ENCODE data around the gene RWDD2A. TPM values are rescaled to one million over a fixed set of nuclear protein-coding genes. Genes with fewer than 3 reads are reported as not detected.

Gene RWDD2A
- total and polyA plus RNA-seq, 2 of the 4 experiments (the other 2 are of a cell fraction) = 3.9 to 4.1 TPM

DNA sequence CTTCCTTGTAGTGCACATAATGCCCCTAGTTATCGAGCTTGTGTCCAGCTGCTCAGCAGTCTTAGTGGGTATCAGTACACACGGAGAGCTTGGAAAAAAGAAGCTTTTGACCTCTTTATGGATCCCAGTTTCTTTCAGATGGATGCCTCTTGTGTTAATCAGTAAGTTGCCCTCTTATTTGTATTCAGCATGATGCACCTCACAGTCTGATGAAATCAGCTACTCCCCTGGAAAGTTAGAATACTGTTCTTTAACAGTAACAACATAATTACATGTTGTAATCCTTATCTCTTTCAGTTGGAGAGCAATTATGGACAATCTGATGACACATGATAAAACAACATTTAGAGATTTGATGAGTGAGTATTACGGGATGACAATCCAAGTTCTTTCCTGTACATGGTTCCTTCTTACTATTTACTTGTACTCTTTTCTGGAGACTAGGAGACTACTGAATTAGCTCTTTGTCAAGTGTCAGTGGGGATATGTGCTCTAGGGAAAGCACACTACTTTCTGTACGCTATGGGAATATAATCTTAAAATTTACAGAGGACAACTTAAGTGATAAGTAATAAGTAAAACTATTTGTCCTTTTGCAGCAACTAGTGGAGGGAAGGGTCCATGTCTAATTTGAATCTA is 39.2 kb upstream of the RWDD2A start:
- Histone ChIP-seq H3K4me3 (ENCODE audit: insufficient read depth, low read depth, low read length) (no peak overlapping the region), H2BK5ac (ENCODE audit: low read depth, low read length, poor library complexity, severe bottlenecking) (no peak overlapping the region), H3K27me3 (ENCODE audit: control insufficient read depth, insufficient read depth, low read length) (no peaks in the 10 kb centered on the region), H4K20me1 (ENCODE audit: insufficient read depth, low read length) (no peaks in the 10 kb centered on the region), H3K79me1 (ENCODE audit: low read depth in 1 of 2, low read length in 2 of 2) (no peaks in the 10 kb centered on the region), H2BK20ac (ENCODE audit: low read depth, low read length) (no peak overlapping the region), H3K4me1 (ENCODE audit: control insufficient read depth, insufficient read depth, low read length) (no peaks in the 10 kb centered on the region), H3K14ac (replicated peaks; ENCODE audit: low read depth, low read length) (0 out of 2 replicates have a peak overlapping the region, but pooled peaks have one; percentile 25), H3K18ac (ENCODE audit: low read depth, low read length) (no peak overlapping the region), H3K27ac (ENCODE audit: insufficient read depth, low read length) (no peak overlapping the region), H2BK120ac (ENCODE audit: low read depth, low read length) (no peak overlapping the region), H3K9me3 (ENCODE audit: control insufficient read depth, insufficient read depth, low read length) (no peaks in the 10 kb centered on the region), H4K5ac (ENCODE audit: low read depth, low read length) (no peak overlapping the region), H3K36me3 (ENCODE audit: control insufficient read depth, insufficient read depth, low read length) (peaks cover 5% of the 10 kb centered on the region), H3K4me2 (ENCODE audit: low read depth, low read length) (no peak overlapping the region), H4K91ac (ENCODE audit: insufficient read depth, low read depth, low read length) (no peak overlapping the region), H3K23ac (ENCODE audit: low read depth, low read length) (no peak overlapping the region), H3K9ac (ENCODE audit: low read depth, low read length) (no peak overlapping the region), H3K56ac (ENCODE audit: extremely low read depth, insufficient read depth, low read length) (no peak overlapping the region), H4K8ac (ENCODE audit: low read depth in 2 of 2, low read length in 2 of 2) (no peak overlapping the region; a peak in 1 of 4 replicates), H2BK15ac (ENCODE audit: low read depth, low read length) (no peak overlapping the region), H2AK5ac (ENCODE audit: low read depth, low read length) (no peak overlapping the region), H3K4ac (ENCODE audit: low read depth, low read length) (no peak overlapping the region), H2AK9ac (replicated peaks; ENCODE audit: low read depth, low read length, poor library complexity) (no peak overlapping the region), H2AFZ (replicated peaks; ENCODE audit: low read length, poor library complexity) (no peak overlapping the region), H3K9me1 (ENCODE audit: insufficient read depth, low read length) (0 out of 2 replicates have a peak, but pooled peaks cover 4% of the 10 kb centered on the region)
- DNase-seq = peak; percentile 53
- dilution Hi-C loops (cut with HindIII; ENCODE audit: low sequenced_read_pairs, unreplicated experiment) = no loop called here
- ChIA-PET CTCF (no interaction called here), POLR2A (ENCODE audit: unreplicated experiment) (no interaction called here)
- TF ChIP-seq NFE2L2 (IDR thresholded peaks at IDR 0.05; ENCODE audit: low read depth, low read length) = no peak
- TF ChIP-seq SMC3 (IDR thresholded peaks at IDR 0.05; ENCODE audit: low read depth, low read length) = no peak
- peak; percentile 37; the same call in 1 of the 2 replicates for TF ChIP-seq MAFK (IDR thresholded peaks at IDR 0.05; ENCODE audit: low read depth, low read length)
- no peak for TF ChIP-seq FOS (IDR thresholded peaks at IDR 0.05; ENCODE audit: low read depth, low read length)
- 0 out of 2 replicates have a peak, but pooled peaks have one; percentile 30 for TF ChIP-seq CEBPB (IDR thresholded peaks at IDR 0.05; ENCODE audit: low read depth, low read length)
- TF ChIP-seq POLR2A (IDR thresholded peaks at IDR 0.05; ENCODE audit: low read depth, low read length) = no peak
- WGBS, 2 experiments (ENCODE audit: extremely low coverage in 2 of 2, insufficient read length in 1 of 2) = 40% methylated on average over 1 of the region's 4 CpGs; no CpG with 5 or more reads in 1 of the 2 experiments
- in situ Hi-C loops (cut with MboI; ENCODE audit: low sequenced_read_pairs) = no loop called here
- BruUV-seq (replicated peaks) = no TSS peak
- intact Hi-C loops (cut with micrococcal nuclease) = no loop called here
- peak; percentile 16; the same call in 1 of the 2 replicates for ATAC-seq (ENCODE audit: low read depth)

Data from IMR-90 (cell line).